ENCODE measurements around the gene SAYSD1. TPM values are rescaled to one million over a fixed set of nuclear protein-coding genes. Genes with fewer than 3 reads are reported as not detected.

Gene SAYSD1
- total RNA-seq: 18.0 and 18.2 TPM in 2 replicates

GRCh38 chr6:39114704-39115599 is at the start of gene SAYSD1:
TSS of gene SAYSD1 (minus strand) at chr6:39115186. CDS start at chr6:39115089, 97 bp downstream.

Other genes with a start within 250 kb of the SAYSD1 start
- gene GLP1R, start 66.4 kb downstream of the SAYSD1 start, total RNA-seq: not detected in 2 replicates
- gene KCNK5, start 114.3 kb upstream of the SAYSD1 start, total RNA-seq: not detected in 2 replicates
- gene KCNK17, start 199.2 kb upstream of the SAYSD1 start, total RNA-seq: not detected in 2 replicates
- not detected in 2 replicates for gene KCNK16, start 207.5 kb upstream of the SAYSD1 start, total RNA-seq

All from vein endothelial cell (primary cell).